ENCODE data around the gene LELP1. TPM values are rescaled to one million over a fixed set of nuclear protein-coding genes. Genes with fewer than 3 reads are reported as not detected.

LELP1 gene
- total and polyA plus RNA-seq, 9 of the 15 experiments (the other 6 are each of a cell fraction or from before 2014, with no cell fraction given): not detected

DNA sequence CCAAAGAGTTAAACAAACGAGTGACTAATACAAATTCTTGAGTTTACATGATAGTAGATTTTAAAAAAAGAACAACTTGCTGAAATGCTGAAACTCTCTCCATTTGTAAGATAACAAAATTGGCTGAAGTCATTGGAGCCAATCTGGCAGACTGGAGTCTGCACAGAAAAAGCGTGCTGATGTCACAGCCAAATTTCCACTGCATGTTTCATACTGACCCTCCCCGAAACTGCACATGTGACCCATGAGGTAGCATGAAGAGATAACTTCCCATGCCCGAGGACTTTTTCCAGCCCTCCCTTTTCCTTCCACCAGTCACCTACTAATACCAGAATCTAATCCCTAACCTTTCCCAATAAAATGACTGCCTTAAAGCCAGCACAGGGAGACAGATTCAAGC lies 1.2 kb upstream of the LELP1 start:
- in situ Hi-C loops (cut with MboI): no loop called here
- WGBS (ENCODE audit: insufficient coverage, low coverage, missing lambda C conversion rate): 0% methylated on average over 4 of the region's 4 CpGs
- no TSS peak for BruUV-seq (replicated peaks)

DNA sequence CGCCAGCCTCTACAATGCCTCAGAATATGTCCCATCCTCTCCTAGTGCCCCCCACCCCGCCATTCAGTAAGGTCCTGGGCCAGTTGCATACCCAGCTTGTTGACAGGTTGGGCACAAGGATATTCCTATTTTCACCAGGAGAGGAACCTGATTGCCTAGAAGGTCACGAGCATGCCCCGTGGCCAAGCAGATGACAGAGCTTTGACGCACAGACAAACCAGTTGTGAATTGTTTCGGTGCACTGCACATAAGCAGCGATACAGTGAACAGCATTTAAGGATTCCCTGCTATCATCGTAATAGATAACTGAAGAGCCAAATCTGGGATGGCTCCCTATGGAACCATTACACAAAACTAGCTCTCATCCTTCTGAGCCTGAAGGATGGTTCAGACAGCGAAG lies 3.4 kb downstream of the LELP1 start:
- Histone ChIP-seq H3K4me3 (no peak overlapping the region), H3K9ac (ENCODE audit: insufficient read depth in 1 of 2, low read depth in 2 of 2, low read length in 2 of 2) (no peak overlapping the region), H3K27ac (ENCODE audit: extremely low read depth, low read depth, low read length) (no peak overlapping the region), H3K27me3 (ENCODE audit: control insufficient read depth in 2 of 2, insufficient read depth in 2 of 2, low read length in 2 of 2) (peaks cover 0 to 20% of the 10 kb centered on the region in 2 experiments; a peak in 4 of 5 replicates), H3K4me2 (ENCODE audit: insufficient read depth, low read length) (no peak overlapping the region), H2AFZ (ENCODE audit: low read depth, low read length) (no peak overlapping the region), H3K4me1 (replicated peaks in 1 of 2; ENCODE audit: control insufficient read depth in 2 of 2, insufficient read depth in 2 of 2, low read length in 2 of 2) (no peaks in the 10 kb centered on the region), H3K79me2 (ENCODE audit: control insufficient read depth, insufficient read depth, low read length) (no peaks in the 10 kb centered on the region), H3K36me3 (ENCODE audit: control insufficient read depth, insufficient read depth, low read length) (no peaks in the 10 kb centered on the region), H3K9me1 (ENCODE audit: control insufficient read depth, insufficient read depth, low read length) (no peaks in the 10 kb centered on the region), H4K20me1 (replicated peaks; ENCODE audit: control insufficient read depth, insufficient read depth, low read length) (no peaks in the 10 kb centered on the region; the same call in 1 of the 2 replicates), H3K9me3 (replicated peaks; ENCODE audit: control insufficient read depth, insufficient read depth, low read depth, low read length) (no peaks in the 10 kb centered on the region)
- no peak for FAIRE-seq
- ChIA-PET POLR2A (interaction anchor here (0.6 kb wide), 2 partner anchors 178 to 564 kb away, joined by 3 to 4 read pairs; no protein-coding TSS in a partner anchor), CTCF (ENCODE audit: low intra/inter-chr PET ratio) (interaction anchor here (0.6 kb wide), 1 partner anchor 1343 kb away, joined by 3 read pairs; no protein-coding TSS in a partner anchor)
- WGBS (ENCODE audit: insufficient coverage, low coverage, missing lambda C conversion rate): 1% methylated on average over 9 of the region's 9 CpGs
- in situ Hi-C loops (cut with MboI): no loop called here
- no peak for ATAC-seq
- DNase-seq (ENCODE audit: extremely low read depth in 1 of 4, low spot score in 3 of 4): no peak
- no TSS peak for BruUV-seq (replicated peaks)
- intact Hi-C loops (cut with micrococcal nuclease): no loop called here
- TF ChIP-seq ZBTB1 (CRISPR knock-in tag; IDR thresholded peaks at IDR 0.05; ENCODE audit: borderline replicate concordance, low read depth): no peak
- TF ChIP-seq FIP1L1 (IDR thresholded peaks at IDR 0.05; ENCODE audit: low read depth, low read length, poor library complexity, severe bottlenecking): no peak
- TF ChIP-seq, protein P1, sequence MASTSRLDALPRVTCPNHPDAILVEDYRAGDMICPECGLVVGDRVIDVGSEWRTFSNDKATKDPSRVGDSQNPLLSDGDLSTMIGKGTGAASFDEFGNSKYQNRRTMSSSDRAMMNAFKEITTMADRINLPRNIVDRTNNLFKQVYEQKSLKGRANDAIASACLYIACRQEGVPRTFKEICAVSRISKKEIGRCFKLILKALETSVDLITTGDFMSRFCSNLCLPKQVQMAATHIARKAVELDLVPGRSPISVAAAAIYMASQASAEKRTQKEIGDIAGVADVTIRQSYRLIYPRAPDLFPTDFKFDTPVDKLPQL (IDR thresholded peaks at IDR 0.05; ENCODE audit: extremely low read depth, insufficient read length): no peak
- TF ChIP-seq TOE1 (IDR thresholded peaks at IDR 0.05; ENCODE audit: borderline replicate concordance): no peak
- no peak for TF ChIP-seq TOE1 (CRISPR knock-in tag; IDR thresholded peaks at IDR 0.05; ENCODE audit: borderline replicate concordance, low read depth)
- TF ChIP-seq TGIF2 (CRISPR knock-in tag; IDR thresholded peaks at IDR 0.05): no peak
- TF ChIP-seq NBN (IDR thresholded peaks at IDR 0.05; ENCODE audit: low read depth): no peak
- TF ChIP-seq, protein P2, sequence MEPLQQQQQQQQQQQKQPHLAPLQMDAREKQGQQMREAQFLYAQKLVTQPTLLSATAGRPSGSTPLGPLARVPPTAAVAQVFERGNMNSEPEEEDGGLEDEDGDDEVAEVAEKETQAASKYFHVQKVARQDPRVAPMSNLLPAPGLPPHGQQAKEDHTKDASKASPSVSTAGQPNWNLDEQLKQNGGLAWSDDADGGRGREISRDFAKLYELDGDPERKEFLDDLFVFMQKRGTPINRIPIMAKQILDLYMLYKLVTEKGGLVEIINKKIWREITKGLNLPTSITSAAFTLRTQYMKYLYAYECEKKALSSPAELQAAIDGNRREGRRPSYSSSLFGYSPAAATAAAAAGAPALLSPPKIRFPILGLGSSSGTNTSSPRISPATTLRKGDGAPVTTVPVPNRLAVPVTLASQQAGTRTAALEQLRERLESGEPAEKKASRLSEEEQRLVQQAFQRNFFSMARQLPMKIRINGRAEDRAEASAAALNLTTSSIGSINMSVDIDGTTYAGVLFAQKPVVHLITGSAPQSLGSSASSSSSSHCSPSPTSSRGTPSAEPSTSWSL (CRISPR knock-in tag; IDR thresholded peaks at IDR 0.05; ENCODE audit: borderline replicate concordance): no peak
- no peak for TF ChIP-seq PHF20 (IDR thresholded peaks at IDR 0.05; ENCODE audit: partially characterized antibody)

More for the DNA sequence above, 1.2 kb upstream of the LELP1 start:
- ChIA-PET POLR2A (no interaction called here), CTCF (ENCODE audit: low intra/inter-chr PET ratio) (no interaction called here)
- Histone ChIP-seq H3K27me3 (ENCODE audit: control insufficient read depth in 2 of 2, insufficient read depth in 2 of 2, low read length in 2 of 2) (peaks cover 0 to 16% of the 10 kb centered on the region in 2 experiments; a peak in 4 of 5 replicates), H3K27ac (ENCODE audit: extremely low read depth, low read depth, low read length) (no peak overlapping the region), H2AFZ (ENCODE audit: low read depth, low read length) (no peak overlapping the region), H3K9me3 (replicated peaks; ENCODE audit: control insufficient read depth, insufficient read depth, low read depth, low read length) (no peaks in the 10 kb centered on the region), H3K4me1 (replicated peaks in 1 of 2; ENCODE audit: control insufficient read depth in 2 of 2, insufficient read depth in 2 of 2, low read length in 2 of 2) (no peaks in the 10 kb centered on the region), H3K9me1 (ENCODE audit: control insufficient read depth, insufficient read depth, low read length) (no peaks in the 10 kb centered on the region), H3K36me3 (ENCODE audit: control insufficient read depth, insufficient read depth, low read length) (no peaks in the 10 kb centered on the region), H4K20me1 (replicated peaks; ENCODE audit: control insufficient read depth, insufficient read depth, low read length) (no peaks in the 10 kb centered on the region), H3K4me3 (no peak overlapping the region), H3K9ac (ENCODE audit: insufficient read depth in 1 of 2, low read depth in 2 of 2, low read length in 2 of 2) (no peak overlapping the region), H3K4me2 (ENCODE audit: insufficient read depth, low read length) (no peak overlapping the region), H3K79me2 (ENCODE audit: control insufficient read depth, insufficient read depth, low read length) (no peaks in the 10 kb centered on the region)
- no peak for DNase-seq (ENCODE audit: extremely low read depth in 1 of 4, low spot score in 3 of 4)
- ATAC-seq: no peak
- no peak for FAIRE-seq
- TF ChIP-seq TCFL5 (CRISPR knock-in tag; conservative IDR thresholded peaks at IDR 0.05) (no peak), VEZF1 (CRISPR knock-in tag; IDR thresholded peaks at IDR 0.05) (peak; percentile 49; the same call in 1 of the 2 replicates)
- intact Hi-C loops (cut with micrococcal nuclease): no loop called here
